ENCODE data around the gene FNDC3B.

The FNDC3B gene

GRCh38 chr3:172100482-172100881 is 61.1 kb downstream of the FNDC3B start:
- TF ChIP-seq GATA2 (IDR thresholded peaks at IDR 0.05; ENCODE audit: low read depth, low read length): no peak
- no peak for TF ChIP-seq GATA3 (IDR thresholded peaks at IDR 0.05; ENCODE audit: low read depth, low read length)

DNA sequence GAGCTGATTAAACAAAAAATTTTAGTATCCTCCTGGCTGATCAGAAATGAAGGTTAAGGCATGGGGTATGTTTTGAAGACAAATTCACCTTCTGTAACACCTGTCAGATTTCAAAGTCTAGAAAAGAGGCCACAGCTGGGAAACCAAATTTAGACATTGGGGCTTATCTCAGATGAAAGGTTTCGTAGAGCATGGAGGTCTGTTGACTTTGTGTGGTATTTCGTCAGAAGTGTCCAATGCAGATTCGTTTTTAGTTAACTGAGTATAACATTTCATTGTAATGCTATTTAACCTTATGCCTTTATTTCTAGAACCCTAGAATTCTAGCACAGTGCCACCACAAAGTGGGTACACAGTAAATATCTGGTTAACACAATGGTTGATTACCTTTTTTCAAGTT is 61.7 kb downstream of the FNDC3B start:
- TF ChIP-seq GATA2 (IDR thresholded peaks at IDR 0.05; ENCODE audit: low read depth, low read length) (no peak), GATA3 (IDR thresholded peaks at IDR 0.05; ENCODE audit: low read depth, low read length) (no peak)

- no peak for TF ChIP-seq GATA3 (IDR thresholded peaks at IDR 0.05; ENCODE audit: low read depth, low read length)
- no peak for TF ChIP-seq GATA2 (IDR thresholded peaks at IDR 0.05; ENCODE audit: low read depth, low read length)
These were observed 62.9 kb downstream of the FNDC3B start for GRCh38 chr3:172102123-172102882.

GRCh38 chr3:172102883-172103310 is 63.5 kb downstream of the FNDC3B start:
- no peak for TF ChIP-seq GATA2 (IDR thresholded peaks at IDR 0.05; ENCODE audit: low read depth, low read length)
- TF ChIP-seq GATA3 (IDR thresholded peaks at IDR 0.05; ENCODE audit: low read depth, low read length): no peak

GRCh38 chr3:172103724-172104123 is 64.3 kb downstream of the FNDC3B start:
- no peak for TF ChIP-seq GATA3 (IDR thresholded peaks at IDR 0.05; ENCODE audit: low read depth, low read length)
- no peak for TF ChIP-seq GATA2 (IDR thresholded peaks at IDR 0.05; ENCODE audit: low read depth, low read length)

- TF ChIP-seq GATA2 (IDR thresholded peaks at IDR 0.05; ENCODE audit: low read depth, low read length) (no peak), GATA3 (IDR thresholded peaks at IDR 0.05; ENCODE audit: low read depth, low read length) (no peak)
These were observed 65.2 kb downstream of the FNDC3B start for GRCh38 chr3:172104471-172105072.

- TF ChIP-seq GATA3 (IDR thresholded peaks at IDR 0.05; ENCODE audit: low read depth, low read length): no peak
- no peak for TF ChIP-seq GATA2 (IDR thresholded peaks at IDR 0.05; ENCODE audit: low read depth, low read length)
These were observed 66.9 kb downstream of the FNDC3B start for GRCh38 chr3:172106037-172106954.

GRCh38 chr3:172106989-172107388 is 67.6 kb downstream of the FNDC3B start:
- TF ChIP-seq GATA2 (IDR thresholded peaks at IDR 0.05; ENCODE audit: low read depth, low read length) (no peak), GATA3 (IDR thresholded peaks at IDR 0.05; ENCODE audit: low read depth, low read length) (no peak)

- TF ChIP-seq GATA3 (IDR thresholded peaks at IDR 0.05; ENCODE audit: low read depth, low read length) (no peak), GATA2 (IDR thresholded peaks at IDR 0.05; ENCODE audit: low read depth, low read length) (no peak)
These were observed 68.0 kb downstream of the FNDC3B start for GRCh38 chr3:172107403-172107802.

GRCh38 chr3:172110127-172110779 is 70.9 kb downstream of the FNDC3B start:
- TF ChIP-seq GATA2 (IDR thresholded peaks at IDR 0.05; ENCODE audit: low read depth, low read length) (no peak), GATA3 (IDR thresholded peaks at IDR 0.05; ENCODE audit: low read depth, low read length) (no peak)

DNA sequence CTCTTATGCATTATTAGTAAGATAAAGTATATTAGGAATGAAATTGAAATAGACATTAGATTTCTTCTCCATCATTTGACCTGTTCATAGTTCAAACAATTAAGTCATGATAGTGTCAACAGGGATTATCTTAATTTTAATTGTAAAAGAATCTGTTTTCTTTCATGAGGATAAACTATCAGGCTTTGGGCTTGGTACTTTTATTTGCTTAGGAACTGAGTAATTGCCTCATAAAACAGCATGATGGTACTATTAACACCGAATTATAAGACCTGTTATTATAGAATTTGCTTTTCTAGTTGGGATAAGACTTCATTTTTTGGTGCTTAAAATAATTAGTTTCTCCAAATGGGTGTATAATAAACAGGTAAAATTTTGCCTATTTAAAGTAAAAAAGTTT is 71.8 kb downstream of the FNDC3B start:
- TF ChIP-seq GATA2 (IDR thresholded peaks at IDR 0.05; ENCODE audit: low read depth, low read length) (no peak), GATA3 (IDR thresholded peaks at IDR 0.05; ENCODE audit: low read depth, low read length) (no peak)

DNA sequence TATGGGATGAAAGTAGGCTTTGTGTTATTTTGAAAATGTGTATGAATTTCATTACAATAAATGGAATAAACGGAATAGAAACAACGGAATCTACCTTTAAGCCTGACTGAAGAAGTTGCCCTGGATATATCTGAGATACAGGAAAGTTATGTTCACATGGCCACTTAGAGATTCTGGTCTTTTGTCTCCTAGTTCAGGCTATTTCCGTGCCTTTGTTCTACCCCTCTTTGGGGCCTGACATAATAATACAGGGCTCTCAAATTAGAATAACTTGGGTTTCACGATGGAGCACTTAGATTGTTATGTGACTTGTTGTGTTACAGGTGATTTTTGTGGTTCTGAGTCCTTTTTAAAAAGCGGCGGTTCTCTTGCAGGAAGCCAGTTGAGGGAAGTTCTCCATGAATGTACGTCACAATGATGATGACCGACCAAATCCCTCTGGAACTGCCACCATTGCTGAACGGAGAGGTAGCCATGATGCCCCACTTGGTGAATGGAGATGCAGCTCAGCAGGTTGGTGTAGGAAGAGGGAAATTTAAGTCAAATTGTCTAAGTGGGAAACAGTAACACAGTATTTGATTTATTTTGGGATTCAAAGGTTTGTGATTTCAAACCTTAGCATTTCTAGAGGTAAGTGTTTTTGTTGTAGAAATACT is 72.8 kb downstream of the FNDC3B start:
- TF ChIP-seq GATA2 (IDR thresholded peaks at IDR 0.05; ENCODE audit: low read depth, low read length): no peak
- TF ChIP-seq GATA3 (IDR thresholded peaks at IDR 0.05; ENCODE audit: low read depth, low read length): no peak

GRCh38 chr3:172112734-172113120 is 73.3 kb downstream of the FNDC3B start:
- TF ChIP-seq GATA2 (IDR thresholded peaks at IDR 0.05; ENCODE audit: low read depth, low read length) (no peak), GATA3 (IDR thresholded peaks at IDR 0.05; ENCODE audit: low read depth, low read length) (no peak)
